GM18873 (cell line): ENCODE measurements around the gene SPATA3.

Source experiments
- ATAC-seq: cut with Tn5 transposase; IDR thresholded peaks from one replicate; pipeline ENCODE4 v1.9.1; 2021; ENCODE audit warnings: mild to moderate bottlenecking, moderate library complexity, moderate number of reproducible peaks; ENCODE audit not compliant: unreplicated experiment, low FRiP score

The SPATA3 gene

GRCh38 chr2:230995821-230996220 is at the start of gene SPATA3:
Gene SPATA3, plus strand, starts transcription at chr2:230996121. Its CDS starts 113 bp downstream, at chr2:230996234.
- ATAC-seq = no peak

GRCh38 chr2:230946429-230947234 is 49.3 kb upstream of the SPATA3 start:
- no peak for ATAC-seq

GRCh38 chr2:230947235-230947576 is 48.7 kb upstream of the SPATA3 start:
- ATAC-seq = no peak

GRCh38 chr2:230947908-230948365 is 48.0 kb upstream of the SPATA3 start:
- no peak for ATAC-seq

GRCh38 chr2:230949966-230950873 is 45.7 kb upstream of the SPATA3 start:
- ATAC-seq = no peak

- ATAC-seq = no peak
Observed at GRCh38 chr2:230950874-230951339, 45.0 kb upstream of the SPATA3 start.

GRCh38 chr2:230951396-230951795 is 44.5 kb upstream of the SPATA3 start:
- ATAC-seq = no peak

- no peak for ATAC-seq
Observed at GRCh38 chr2:230952226-230952956, 43.5 kb upstream of the SPATA3 start.

GRCh38 chr2:230953845-230954244 is 42.1 kb upstream of the SPATA3 start:
- ATAC-seq = no peak

- no peak for ATAC-seq
Observed at GRCh38 chr2:230954746-230955145, 41.2 kb upstream of the SPATA3 start.

GRCh38 chr2:230955163-230955737 is 40.7 kb upstream of the SPATA3 start:
- no peak for ATAC-seq

GRCh38 chr2:230956827-230957755 is 38.8 kb upstream of the SPATA3 start:
- ATAC-seq = peak; percentile 55

GRCh38 chr2:230957756-230958391 is 38.0 kb upstream of the SPATA3 start:
- no peak for ATAC-seq

GRCh38 chr2:230958820-230959756 is 36.8 kb upstream of the SPATA3 start:
- ATAC-seq = no peak

GRCh38 chr2:230960026-230960425 is 35.9 kb upstream of the SPATA3 start:
- ATAC-seq = no peak

GRCh38 chr2:230961091-230961491 is 34.8 kb upstream of the SPATA3 start:
- ATAC-seq = no peak

GRCh38 chr2:230964136-230964730 is 31.7 kb upstream of the SPATA3 start:
- ATAC-seq = no peak
